CD4-positive, alpha-beta T cell (primary cell): ENCODE data around the gene CREB3L1. TPM values are rescaled to one million over a fixed set of nuclear protein-coding genes. Genes with fewer than 3 reads are reported as not detected.

Source experiments
- ATAC-seq: fragments of 200-7000 bp; cut with Tn5 transposase; one replicate; pipeline ENCODE4 v1.10.0; 2022; ENCODE audit warnings: mild to moderate bottlenecking; ENCODE audit not compliant: poor library complexity
- CTCF ChIA-PET: fragments of 350-600 bp; sonication (Branson Sonifier 250); formaldehyde crosslinking; loops from one replicate; lab custom pipeline; 2021; ENCODE audit warnings: antibody characterized with exemption, inconsistent platforms; lab: Charles Lee
- POLR2A ChIA-PET: fragments of 350-600 bp; sonication (Branson Sonifier 250); formaldehyde crosslinking; loops from one replicate; lab custom pipeline; 2021; ENCODE audit warnings: antibody characterized with exemption, inconsistent platforms; lab: Charles Lee
- DNase-seq, 14 experiments: peaks; one replicate each; pipeline ENCODE4 v3.0.0-alpha.2; 2013 to 2020; ENCODE audit warnings: mixed read lengths in 2 of 14
- H3K27ac ChIP-seq, 2 donors: one replicate each; pipeline versions ENCODE4 v1.5.1 to v1.7.0; 2013; ENCODE audit warnings: low read length in 2 of 2, low read depth in 1 of 2, mild to moderate bottlenecking in 1 of 2
- H3K27me3 ChIP-seq, 2 experiments: 1 replicate in 1 of 2; 2 replicates in 1 of 2; pipeline versions ENCODE4 v1.6.1 to v1.7.0; 2013; ENCODE audit warnings: low read length in 2 of 2, control low read depth in 1 of 2, mild to moderate bottlenecking in 1 of 2, moderate library complexity in 1 of 2; ENCODE audit not compliant: insufficient read depth in 2 of 2, control insufficient read depth in 1 of 2
- H3K36me3 ChIP-seq: one replicate; pipeline ENCODE4 v1.6.1; 2013; ENCODE audit warnings: low read length, control low read depth; ENCODE audit not compliant: insufficient read depth
- H3K4me1 ChIP-seq: one replicate; pipeline ENCODE4 v1.6.1; 2013; ENCODE audit warnings: low read length, control low read depth; ENCODE audit not compliant: insufficient read depth
- H3K4me3 ChIP-seq: one replicate; pipeline ENCODE4 v1.5.1; 2013; ENCODE audit warnings: mild to moderate bottlenecking, low read length, moderate library complexity
- H3K9me3 ChIP-seq, 2 experiments: 1 replicate in 1 of 2; 2 replicates in 1 of 2; pipeline versions ENCODE4 v1.6.1 to v1.7.0; 2013; ENCODE audit warnings: low read length in 2 of 2, mild to moderate bottlenecking in 2 of 2, control low read depth in 1 of 2, moderate library complexity in 1 of 2; ENCODE audit not compliant: control insufficient read depth in 1 of 2, insufficient read depth in 1 of 2
- H3K27ac Mint-ChIP-seq: one replicate; pipeline ENCODE4 v1.8.0; 2020; ENCODE audit warnings: mixed read lengths
- H3K27me3 Mint-ChIP-seq: one replicate; pipeline ENCODE4 v1.8.0; 2021; ENCODE audit warnings: mixed read lengths
- H3K36me3 Mint-ChIP-seq: one replicate; pipeline ENCODE4 v1.8.0; 2021; ENCODE audit warnings: low read depth, mixed read lengths
- H3K4me1 Mint-ChIP-seq: one replicate; pipeline ENCODE4 v1.8.0; 2021; ENCODE audit warnings: low read depth, mixed read lengths
- H3K4me3 Mint-ChIP-seq: one replicate; pipeline ENCODE4 v1.8.0; 2020; ENCODE audit warnings: mild to moderate bottlenecking, mixed read lengths
- H3K9me3 Mint-ChIP-seq: one replicate; pipeline ENCODE4 v1.8.0; 2020; ENCODE audit warnings: mixed read lengths
- intact Hi-C, 2 experiments: fragments of 100-400 bp; cut with DNase I in 1 of 2; cut with micrococcal nuclease in 1 of 2; formaldehyde crosslinking; loops; one replicate each; pipeline versions ENCODE4 v1.15.1 to v1.9.0; 2023 to 2025; cut with DNase I, micrococcal nuclease
- total RNA-seq, 174 experiments: library from RNA in 2 of 174; stranded (reverse) in 2 of 174; gene quantifications; one replicate each; pipeline ENCODE4 v1.2.3 and lab custom pipeline; 2021 to 2026
- TF ChIP-seq, protein P1 (sequence below): fragments of 200-600 bp; IDR thresholded peaks from one replicate; pipeline ENCODE4 v1.8.0; 2022; ENCODE audit warnings: antibody characterized with exemption, mild to moderate bottlenecking

The CREB3L1 gene
- total RNA-seq, 2 experiments from 2014 or later = not detected

- no peaks in the 10 kb centered on the region for H3K9me3 Mint-ChIP-seq
- ChIA-PET CTCF (interaction anchor here (0.6 to 5.2 kb wide), 14 partner anchors 8 to 258 kb away, joined by 3 to 34 read pairs (median 7); no protein-coding TSS in a partner anchor), POLR2A (interaction anchor here (1.0 to 14.3 kb wide), 10 partner anchors 9 to 246 kb away, joined by 3 to 266 read pairs (median 8); partner anchors contain the start of gene AMBRA1)
- Histone ChIP-seq H3K4me1 (peaks cover 86% of the 10 kb centered on the region), H3K36me3 (peaks cover 15% of the 10 kb centered on the region), H3K9me3 (no peaks in the 10 kb centered on the region), H3K27me3 (no peaks in the 10 kb centered on the region), H3K4me3 (peak overlapping the region; percentile 99), H3K27ac (peak overlapping the region; percentile 44 to 73)
- H3K27me3 Mint-ChIP-seq = no peaks in the 10 kb centered on the region
- TF ChIP-seq, protein P1, sequence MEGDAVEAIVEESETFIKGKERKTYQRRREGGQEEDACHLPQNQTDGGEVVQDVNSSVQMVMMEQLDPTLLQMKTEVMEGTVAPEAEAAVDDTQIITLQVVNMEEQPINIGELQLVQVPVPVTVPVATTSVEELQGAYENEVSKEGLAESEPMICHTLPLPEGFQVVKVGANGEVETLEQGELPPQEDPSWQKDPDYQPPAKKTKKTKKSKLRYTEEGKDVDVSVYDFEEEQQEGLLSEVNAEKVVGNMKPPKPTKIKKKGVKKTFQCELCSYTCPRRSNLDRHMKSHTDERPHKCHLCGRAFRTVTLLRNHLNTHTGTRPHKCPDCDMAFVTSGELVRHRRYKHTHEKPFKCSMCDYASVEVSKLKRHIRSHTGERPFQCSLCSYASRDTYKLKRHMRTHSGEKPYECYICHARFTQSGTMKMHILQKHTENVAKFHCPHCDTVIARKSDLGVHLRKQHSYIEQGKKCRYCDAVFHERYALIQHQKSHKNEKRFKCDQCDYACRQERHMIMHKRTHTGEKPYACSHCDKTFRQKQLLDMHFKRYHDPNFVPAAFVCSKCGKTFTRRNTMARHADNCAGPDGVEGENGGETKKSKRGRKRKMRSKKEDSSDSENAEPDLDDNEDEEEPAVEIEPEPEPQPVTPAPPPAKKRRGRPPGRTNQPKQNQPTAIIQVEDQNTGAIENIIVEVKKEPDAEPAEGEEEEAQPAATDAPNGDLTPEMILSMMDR = no peak
- intact Hi-C loops = loop anchor here (1.0 to 10.0 kb wide), 4 partner anchors 15 to 225 kb away; partner anchors contain the start of gene PHF21A (in 1 of the 2)
- H3K27ac Mint-ChIP-seq = peak overlapping the region; percentile 89
- peak in 3 of 14 experiments; percentile 43 to 55 (median 47) for DNase-seq
- no peak for ATAC-seq
- H3K4me1 Mint-ChIP-seq = peaks cover 83% of the 10 kb centered on the region
- peak overlapping the region; percentile 95 for H3K4me3 Mint-ChIP-seq
- peaks cover 30% of the 10 kb centered on the region for H3K36me3 Mint-ChIP-seq
These were observed 70.3 kb downstream of the CREB3L1 start for GRCh38 chr11:46347637-46348311.

DNA sequence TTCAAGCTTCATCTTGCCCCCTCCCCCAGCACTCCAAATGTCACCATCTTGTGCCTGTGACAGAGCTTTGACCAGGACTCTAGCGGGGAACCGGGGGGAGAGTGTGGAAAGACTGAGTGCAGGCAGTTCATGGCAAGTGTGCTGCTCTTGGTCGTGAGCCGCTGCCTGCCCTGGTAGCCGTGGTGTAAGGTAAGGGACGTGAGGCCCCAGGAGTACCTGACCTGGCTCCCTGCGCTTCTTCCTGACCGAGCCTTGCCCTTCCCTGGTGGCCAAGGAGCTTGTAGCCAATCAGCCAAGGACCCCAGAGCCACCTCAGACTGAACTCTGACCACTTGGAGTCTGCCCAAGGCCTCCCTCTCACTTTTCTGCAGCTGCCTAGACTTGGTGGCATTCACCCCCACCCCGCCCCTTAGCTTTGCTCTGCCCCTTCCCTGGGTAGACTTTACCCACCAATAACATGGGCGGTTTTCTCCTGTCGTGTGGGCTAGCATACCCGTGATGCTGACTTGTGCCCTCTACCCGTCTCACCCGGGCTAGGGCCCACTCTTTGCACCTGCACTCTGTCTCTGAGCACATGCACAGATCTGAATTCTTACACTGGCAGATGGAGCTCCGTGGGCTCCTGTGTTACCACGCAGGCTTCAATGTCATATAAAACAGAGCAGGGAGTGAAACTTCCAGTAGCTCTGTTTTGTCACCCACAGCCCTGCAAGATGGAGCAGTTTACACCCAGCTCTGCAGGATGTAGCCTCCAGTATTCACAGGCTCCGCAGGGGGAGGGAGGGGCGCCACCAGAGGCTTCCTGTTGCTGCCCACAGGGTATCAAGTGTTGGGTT, 71.3 kb downstream of the CREB3L1 start:
- H3K36me3 Mint-ChIP-seq = peaks cover 36% of the 10 kb centered on the region
- H3K9me3 ChIP-seq = no peaks in the 10 kb centered on the region
- peaks cover 21% of the 10 kb centered on the region for H3K36me3 ChIP-seq
- H3K4me3 ChIP-seq = peak overlapping the region; percentile 99
- TF ChIP-seq, protein P1 = no peak
- ChIA-PET POLR2A (interaction anchor here (0.5 to 14.3 kb wide), 15 partner anchors 10 to 866 kb away, joined by 3 to 266 read pairs (median 6); partner anchors contain the start of gene DDB2), CTCF (interaction anchor here (0.7 to 5.2 kb wide), 3 partner anchors 12 to 58 kb away, joined by 3 to 34 read pairs (median 3); no protein-coding TSS in a partner anchor)
- peaks cover 83% of the 10 kb centered on the region for H3K4me1 Mint-ChIP-seq
- peak overlapping the region; percentile 95 for H3K4me3 Mint-ChIP-seq
- peak overlapping the region; percentile 89 for H3K27ac Mint-ChIP-seq
- H3K27me3 ChIP-seq = no peaks in the 10 kb centered on the region
- DNase-seq (peak in 13 of 14 experiments; percentile 42 to 87 (median 67)), ATAC-seq (peak; percentile 32)
- intact Hi-C loops = loop anchor here (1.0 to 10.0 kb wide), 4 partner anchors 14 to 226 kb away; partner anchors contain the start of gene PHF21A (in 1 of the 2)
- no peaks in the 10 kb centered on the region for H3K27me3 Mint-ChIP-seq
- peaks cover 89% of the 10 kb centered on the region for H3K4me1 ChIP-seq
- no peaks in the 10 kb centered on the region for H3K9me3 Mint-ChIP-seq
- H3K27ac ChIP-seq = peak overlapping the region; percentile 44 to 73

- H3K27ac Mint-ChIP-seq = peak overlapping the region; percentile 89
- peak overlapping the region; percentile 66 for H3K4me3 Mint-ChIP-seq
- ChIA-PET POLR2A (interaction anchor here (1.1 to 14.3 kb wide), 3 partner anchors 8 to 18 kb away, joined by 4 to 266 read pairs (median 10); no protein-coding TSS in a partner anchor), CTCF (interaction anchor here (1.5 to 3.5 kb wide), 3 partner anchors 11 to 38 kb away, joined by 4 to 40 read pairs (median 32); no protein-coding TSS in a partner anchor)
- peaks cover 32% of the 10 kb centered on the region for H3K36me3 ChIP-seq
- DNase-seq (no peak), ATAC-seq (no peak)
- H3K27me3 Mint-ChIP-seq = no peaks in the 10 kb centered on the region
- intact Hi-C loops = loop anchor here (1.0 to 5.0 kb wide), 3 partner anchors 31 to 187 kb away; partner anchors contain the start of gene MDK (in 1 of the 2)
- H3K36me3 Mint-ChIP-seq = peaks cover 47% of the 10 kb centered on the region
- H3K27ac ChIP-seq = peak overlapping the region; percentile 59 to 65
- no peaks in the 10 kb centered on the region for H3K9me3 Mint-ChIP-seq
- no peaks in the 10 kb centered on the region for H3K9me3 ChIP-seq
- no peaks in the 10 kb centered on the region for H3K27me3 ChIP-seq
- peaks cover 87% of the 10 kb centered on the region for H3K4me1 ChIP-seq
- peaks cover 75% of the 10 kb centered on the region for H3K4me1 Mint-ChIP-seq
- TF ChIP-seq, protein P1 = no peak
- no peak overlapping the region for H3K4me3 ChIP-seq
These were observed 73.2 kb downstream of the CREB3L1 start for GRCh38 chr11:46350695-46351094.
